ENCODE data around the gene AP3M1. TPM values are rescaled to one million over a fixed set of nuclear protein-coding genes. Genes with fewer than 3 reads are reported as not detected.

Gene AP3M1
- total RNA-seq, 6 experiments from 2014 or later = 41.4 to 51.5 (median 47.0) TPM

- no peak overlapping the region; the same call in 1 of the 2 replicates for H3K4me3 Mint-ChIP-seq
- H3K27ac Mint-ChIP-seq = peak overlapping the region; percentile 68; the same call in 1 of the 2 replicates
- H3K36me3 Mint-ChIP-seq (ENCODE audit: low read depth) = peaks cover 69% of the 10 kb centered on the region
- H3K4me1 Mint-ChIP-seq (ENCODE audit: low read depth) = peaks cover 96% of the 10 kb centered on the region
- no peaks in the 10 kb centered on the region for H3K27me3 Mint-ChIP-seq (ENCODE audit: insufficient read depth)
- no peak for DNase-seq
- no peaks in the 10 kb centered on the region for H3K9me3 Mint-ChIP-seq
- TF ChIP-seq CTCF (IDR thresholded peaks at IDR 0.05) = no peak
These were observed 73.7 kb downstream of the AP3M1 start for GRCh38 chr10:74076961-74077360.

- DNase-seq = no peak
- H3K27ac Mint-ChIP-seq = peak overlapping the region; percentile 29; the same call in 1 of the 2 replicates
- no peaks in the 10 kb centered on the region for H3K9me3 Mint-ChIP-seq
- H3K4me1 Mint-ChIP-seq (ENCODE audit: low read depth) = peaks cover 98% of the 10 kb centered on the region
- no peak for TF ChIP-seq CTCF (IDR thresholded peaks at IDR 0.05)
- H3K36me3 Mint-ChIP-seq (ENCODE audit: low read depth) = peaks cover 66% of the 10 kb centered on the region
- no peaks in the 10 kb centered on the region for H3K27me3 Mint-ChIP-seq (ENCODE audit: insufficient read depth)
- no peak overlapping the region for H3K4me3 Mint-ChIP-seq
These were observed 74.7 kb downstream of the AP3M1 start for GRCh38 chr10:74075906-74076305.

GRCh38 chr10:74072503-74072902 is 78.1 kb downstream of the AP3M1 start:
- Mint-ChIP-seq H3K9me3 (no peaks in the 10 kb centered on the region), H3K27me3 (ENCODE audit: insufficient read depth) (no peaks in the 10 kb centered on the region), H3K36me3 (ENCODE audit: low read depth) (peaks cover 75% of the 10 kb centered on the region), H3K27ac (peak overlapping the region; percentile 52; the same call in 1 of the 2 replicates), H3K4me3 (peak overlapping the region; percentile 34; the same call in 1 of the 2 replicates), H3K4me1 (ENCODE audit: low read depth) (peaks cover 98% of the 10 kb centered on the region)
- no peak for DNase-seq
- no peak for TF ChIP-seq CTCF (IDR thresholded peaks at IDR 0.05)

GRCh38 chr10:74071157-74071556 is 79.5 kb downstream of the AP3M1 start:
- H3K4me3 Mint-ChIP-seq = peak overlapping the region; percentile 44; the same call in 1 of the 2 replicates
- no peak for TF ChIP-seq CTCF (IDR thresholded peaks at IDR 0.05)
- H3K4me1 Mint-ChIP-seq (ENCODE audit: low read depth) = peaks cover 90% of the 10 kb centered on the region

More at GRCh38 chr10:74071157-74071556, 79.5 kb downstream of the AP3M1 start:
- no peaks in the 10 kb centered on the region for H3K27me3 Mint-ChIP-seq (ENCODE audit: insufficient read depth)
- peak overlapping the region; percentile 51 for H3K27ac Mint-ChIP-seq
- H3K9me3 Mint-ChIP-seq = no peaks in the 10 kb centered on the region
- peak; percentile 81 for DNase-seq
- H3K36me3 Mint-ChIP-seq (ENCODE audit: low read depth) = peaks cover 65% of the 10 kb centered on the region

Other genes with a start within 250 kb of the AP3M1 start
- gene PLAU, start 239.7 kb downstream of the AP3M1 start, total RNA-seq (2021; fragmentation: NEBNext Ultra II Directional; extraction: Animal tissue kit (Norgen Biotek cat#: 25700)) = 10 to 100 TPM; 14.0 to 25.5 (median 24.0) TPM
- 100 to 1,000 TPM; 366 to 443 (median 406) TPM for gene VCL, start 152.7 kb downstream of the AP3M1 start, total RNA-seq (2021; fragmentation: NEBNext Ultra II Directional; extraction: Animal tissue kit (Norgen Biotek cat#: 25700))
- 10 to 100 TPM; 74.1 to 97.6 (median 86.0) TPM for gene ADK, start 393 bp upstream of the AP3M1 start, total RNA-seq (2021; fragmentation: NEBNext Ultra II Directional; extraction: Animal tissue kit (Norgen Biotek cat#: 25700))

Data from HFFc6 (cell line).